ENCODE data around the gene NOTUM.
A peak's percentile ranks its signal among the peaks of the same experiment; 100 is the strongest.
"Not testable (repeated sequence)": the region's sequence is repeated elsewhere in the genome, so short reads cannot be mapped to it uniquely, and the experiment has no call there.

Gene NOTUM

DNA sequence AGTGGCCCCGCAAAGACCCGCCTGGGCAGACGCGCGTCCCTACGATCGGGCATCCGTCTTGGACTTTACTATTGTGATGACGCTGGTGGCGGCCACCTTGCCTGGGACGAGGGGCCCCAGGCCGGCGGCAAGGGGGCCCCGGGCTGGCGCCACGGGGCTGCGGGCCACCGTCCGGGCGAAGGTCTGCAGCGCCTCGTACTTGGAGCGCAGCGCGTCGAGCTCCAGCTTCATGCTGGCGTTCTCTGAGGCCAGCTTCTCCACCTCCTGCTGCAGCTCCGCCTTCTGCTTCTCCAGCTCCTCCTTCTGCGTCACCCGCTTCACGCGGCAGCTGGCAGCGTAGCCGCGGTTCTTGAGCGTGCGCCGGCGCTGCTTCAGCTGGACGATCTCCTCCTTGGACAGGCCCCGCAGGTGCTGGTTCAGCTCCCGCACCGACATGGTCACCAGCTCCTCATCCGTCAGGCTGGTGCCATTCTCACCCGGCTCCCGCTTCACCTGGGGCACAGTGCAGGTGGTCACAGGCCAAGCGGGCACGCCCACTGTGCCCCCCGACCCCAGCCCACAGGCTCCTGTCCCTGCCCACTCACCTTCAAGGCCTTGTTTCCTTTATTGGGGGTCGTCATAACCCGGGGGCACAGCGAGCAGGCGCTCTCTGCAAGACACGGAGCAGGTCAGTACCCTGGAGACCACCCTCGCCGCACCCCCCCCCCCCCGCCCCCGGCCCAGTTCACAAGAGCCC, 38.3 kb downstream of the NOTUM start:
- DNase-seq, result no peak

DNA sequence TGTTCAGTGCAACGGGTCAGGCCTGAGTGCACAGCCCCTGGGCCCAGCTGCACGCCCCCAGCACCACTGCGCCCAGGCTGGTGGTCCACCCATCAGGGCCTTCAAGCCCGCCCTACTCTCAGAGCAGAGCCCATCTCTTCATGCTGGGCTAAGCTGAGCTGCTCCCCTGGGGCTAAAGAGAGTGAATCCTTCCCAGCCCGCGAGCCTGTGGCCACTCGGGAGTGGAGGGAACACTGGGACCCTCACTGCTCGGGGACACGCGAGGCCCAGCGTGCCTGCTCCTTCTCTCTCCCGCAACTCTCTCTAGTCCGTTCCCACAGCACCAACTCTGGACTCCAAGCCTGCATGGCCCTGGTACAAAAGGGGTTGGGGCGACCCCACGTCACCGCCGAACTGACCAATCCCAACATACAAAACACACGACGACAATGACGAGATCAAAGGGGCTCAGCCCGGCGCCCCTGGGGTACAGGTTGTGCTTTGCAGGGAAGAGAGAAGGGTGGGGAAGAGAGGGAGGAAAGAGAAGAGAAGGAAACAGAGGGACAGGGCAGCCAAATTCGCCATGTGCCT, 38.9 kb downstream of the NOTUM start:
- no peak for DNase-seq

DNA sequence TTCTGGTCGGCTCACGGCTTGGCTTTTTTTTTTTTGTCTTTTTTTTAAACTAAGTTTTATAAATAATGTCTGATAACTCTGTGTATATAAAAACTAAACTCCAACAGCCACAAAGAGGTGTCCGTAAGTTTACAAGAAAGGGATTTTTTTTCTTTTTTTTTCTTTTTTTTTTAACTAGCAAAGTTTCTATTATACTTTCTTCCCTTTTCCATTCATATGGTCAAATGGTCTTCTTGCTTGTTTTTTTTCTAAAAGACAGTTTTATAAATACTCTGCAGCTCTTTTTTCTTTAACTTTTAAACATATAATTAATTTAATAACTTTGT, 39.5 kb downstream of the NOTUM start:
- no peak for DNase-seq

DNA sequence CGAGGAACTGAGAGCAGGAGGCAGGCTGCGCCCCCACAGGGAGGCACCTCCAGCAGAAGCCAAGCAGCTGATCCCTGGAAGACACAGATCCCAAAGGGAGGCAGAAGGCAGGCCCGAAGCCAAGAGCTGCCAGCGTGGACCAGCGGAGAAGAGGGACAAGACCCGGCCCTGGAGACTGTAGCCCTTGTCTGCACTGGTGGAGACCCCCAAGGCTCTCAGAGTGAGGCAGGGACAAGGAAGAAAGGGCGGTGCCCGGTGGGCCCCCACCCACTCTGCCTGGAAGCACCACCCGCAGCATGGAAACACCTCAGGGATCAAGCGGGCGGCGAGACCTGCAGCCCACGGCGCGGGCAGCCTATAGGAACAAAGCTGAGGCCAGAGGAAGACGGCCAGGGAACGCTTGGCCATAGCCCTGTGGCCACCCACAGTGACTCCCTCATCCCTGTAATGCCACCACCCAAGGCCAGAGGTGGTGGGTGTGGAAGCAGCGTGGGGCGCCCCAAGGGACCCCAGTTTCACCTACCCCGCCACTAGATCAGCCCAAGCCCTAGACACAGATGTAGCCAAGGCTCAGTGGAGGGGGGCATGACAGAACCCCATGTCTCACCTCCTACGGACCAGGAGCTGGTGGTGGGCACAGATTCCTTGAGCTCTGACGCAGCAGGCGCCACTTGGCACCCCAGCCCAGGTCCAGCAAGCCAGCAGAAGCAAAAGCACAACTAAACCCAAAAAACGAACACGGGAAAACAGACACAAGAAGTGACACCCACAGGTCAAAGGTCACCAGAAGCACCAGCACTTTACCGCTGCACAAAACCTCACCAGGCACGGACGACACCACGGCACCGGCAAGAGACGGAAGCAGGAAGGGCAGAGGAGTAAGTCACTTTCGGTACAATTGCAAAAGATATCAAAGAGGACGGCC, 40.1 kb downstream of the NOTUM start:
- no peak for DNase-seq

DNA sequence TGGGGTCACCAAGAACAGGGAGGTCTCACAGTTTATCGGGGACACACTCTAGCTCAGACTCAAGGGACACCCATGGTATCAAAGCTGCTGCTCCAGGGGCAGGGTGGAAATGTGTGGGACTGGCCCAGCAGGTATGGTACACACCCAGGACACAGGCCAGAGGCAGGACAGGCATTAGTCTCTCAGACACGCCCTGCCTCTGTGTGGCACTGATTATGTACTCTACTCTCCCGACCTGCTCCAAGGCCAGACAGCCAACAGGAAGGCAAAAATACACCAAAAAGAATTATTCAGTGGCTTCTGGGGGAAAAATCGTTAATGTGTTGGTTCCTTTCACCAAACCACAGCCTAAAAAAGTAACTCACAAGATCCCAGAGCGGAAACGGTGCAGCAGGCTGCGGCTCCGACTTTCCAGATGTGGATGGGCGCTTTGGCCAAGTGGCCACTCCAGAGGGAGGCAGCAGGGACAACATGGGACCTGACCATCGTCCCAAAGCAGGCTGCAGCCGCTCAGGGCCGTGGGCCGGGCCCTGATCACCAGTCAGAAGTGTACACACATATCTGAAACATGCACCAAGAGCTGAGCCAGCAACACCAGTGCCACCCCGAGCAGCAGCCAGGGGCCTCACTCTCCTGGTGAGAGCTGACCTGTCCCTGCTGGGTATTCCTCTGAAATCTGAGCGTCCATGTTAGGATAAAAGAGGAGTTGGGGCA, 42.0 kb downstream of the NOTUM start:
- no peak for DNase-seq

DNA sequence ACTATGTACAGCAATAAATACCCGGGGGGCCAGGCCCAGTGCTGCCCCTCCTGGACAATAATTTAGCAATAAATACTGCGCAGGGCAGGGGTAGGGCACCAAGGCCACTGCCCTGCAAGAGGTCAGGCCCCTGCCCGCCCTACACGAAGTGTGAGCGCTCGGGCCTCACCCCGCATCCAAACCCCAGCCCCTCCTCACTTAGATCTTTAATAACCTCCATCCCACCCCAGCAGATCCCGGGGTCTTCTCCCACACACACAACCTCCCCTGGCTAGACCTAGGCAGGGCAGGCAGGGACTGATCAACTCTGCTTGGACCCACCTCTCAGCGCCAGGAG, 42.7 kb downstream of the NOTUM start:
- not testable (repeated sequence) for DNase-seq

DNA sequence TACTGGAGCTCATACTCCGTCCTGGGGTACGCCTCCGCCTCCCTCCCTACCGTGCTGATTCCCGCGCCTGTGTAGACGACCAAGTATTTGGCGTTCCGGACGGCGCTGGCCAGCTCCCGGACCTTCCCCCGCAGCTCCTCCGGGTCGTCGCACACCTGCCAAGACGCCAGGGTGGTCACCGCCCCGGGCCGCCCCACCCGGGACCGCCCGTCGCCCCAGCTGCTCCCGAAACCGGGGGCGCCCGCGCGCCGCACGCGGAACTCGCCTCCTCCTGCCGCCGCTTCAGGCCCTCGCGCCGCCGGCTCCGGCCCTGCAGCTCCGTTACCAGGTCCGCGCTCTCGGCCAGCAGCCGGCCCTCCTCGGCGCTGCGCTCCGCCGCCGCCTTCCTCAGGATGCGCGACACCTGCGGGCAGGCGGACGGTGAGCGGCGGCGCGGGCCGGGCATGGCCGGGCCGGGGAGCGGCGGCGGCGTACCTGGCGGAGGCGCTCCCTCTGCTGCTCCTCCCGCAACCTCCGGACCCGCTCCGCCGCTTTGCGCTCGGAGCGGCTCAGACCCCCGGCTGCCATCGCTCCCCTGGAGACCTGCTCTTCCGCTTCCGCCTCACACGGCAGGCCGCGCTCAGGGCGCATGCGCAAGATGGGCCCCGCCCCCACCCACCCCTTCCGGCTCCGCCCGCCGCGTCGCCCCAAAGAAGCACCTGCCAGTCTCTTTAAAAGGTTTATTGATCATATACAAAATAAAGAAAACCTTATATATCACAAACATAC, 43.2 kb downstream of the NOTUM start, which contains the start of gene SIRT7:
SIRT7 (minus strand) TSS at position 612 of the 768 bp plus-strand sequence; CDS start at position 567, 45 bp downstream.
- peak; percentile 78 for DNase-seq

DNA sequence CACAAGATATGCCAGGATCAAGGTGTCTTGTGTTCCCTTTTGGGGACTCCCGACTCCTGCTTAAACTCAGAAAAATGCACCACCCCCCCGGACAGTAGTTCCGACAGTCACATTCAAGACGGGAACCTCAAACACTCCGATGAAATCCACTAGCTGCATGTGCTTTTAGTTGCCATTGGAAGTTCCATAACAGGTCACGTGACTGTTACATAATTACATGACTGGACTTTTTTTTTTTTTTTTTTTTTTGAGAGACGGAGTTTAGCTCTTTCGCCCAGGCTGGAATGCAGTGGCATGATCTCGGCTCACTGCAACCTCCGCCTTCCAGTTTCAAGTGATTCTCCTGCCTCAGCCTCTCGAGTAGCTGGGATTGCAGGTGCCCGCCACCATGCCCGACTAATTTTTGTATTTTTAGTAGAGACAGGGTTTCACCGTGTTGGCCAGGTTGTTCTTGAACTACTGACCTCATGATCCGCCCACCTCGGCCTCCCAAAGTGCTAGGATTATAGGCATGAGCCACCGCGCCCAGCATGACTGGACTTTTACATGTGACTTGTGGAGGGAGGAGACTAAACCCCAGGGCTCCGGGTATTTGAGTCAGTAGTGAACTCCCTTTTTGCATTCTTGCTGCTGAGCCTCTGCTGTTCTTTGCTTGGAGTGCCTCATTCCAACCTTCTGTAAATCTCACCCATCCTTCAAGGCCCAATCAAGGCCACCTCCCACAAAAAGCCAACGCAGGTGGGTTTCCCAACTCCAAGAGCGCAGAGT, 44.6 kb downstream of the NOTUM start:
- DNase-seq, result no peak

DNA sequence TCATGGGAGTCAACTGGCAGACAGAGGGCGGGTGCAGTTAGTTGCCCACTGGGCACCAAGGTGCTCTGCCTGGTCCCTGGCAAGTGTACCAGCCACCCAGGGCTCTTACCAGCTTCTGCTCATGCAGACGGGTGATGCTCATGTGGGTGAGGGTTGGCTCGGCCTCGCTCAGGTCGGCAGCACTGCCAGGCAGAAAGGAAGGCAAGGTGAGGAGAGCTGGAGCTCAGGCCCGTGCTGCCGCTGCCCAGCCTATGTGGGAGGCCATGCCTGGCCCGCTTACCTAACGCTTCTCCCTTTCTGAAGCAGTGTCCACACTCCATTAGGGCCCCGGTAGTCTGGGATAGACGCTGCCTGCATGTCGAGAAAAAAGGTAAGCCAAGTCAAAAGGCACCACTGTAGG, 45.7 kb downstream of the NOTUM start:
- no peak for DNase-seq

DNA sequence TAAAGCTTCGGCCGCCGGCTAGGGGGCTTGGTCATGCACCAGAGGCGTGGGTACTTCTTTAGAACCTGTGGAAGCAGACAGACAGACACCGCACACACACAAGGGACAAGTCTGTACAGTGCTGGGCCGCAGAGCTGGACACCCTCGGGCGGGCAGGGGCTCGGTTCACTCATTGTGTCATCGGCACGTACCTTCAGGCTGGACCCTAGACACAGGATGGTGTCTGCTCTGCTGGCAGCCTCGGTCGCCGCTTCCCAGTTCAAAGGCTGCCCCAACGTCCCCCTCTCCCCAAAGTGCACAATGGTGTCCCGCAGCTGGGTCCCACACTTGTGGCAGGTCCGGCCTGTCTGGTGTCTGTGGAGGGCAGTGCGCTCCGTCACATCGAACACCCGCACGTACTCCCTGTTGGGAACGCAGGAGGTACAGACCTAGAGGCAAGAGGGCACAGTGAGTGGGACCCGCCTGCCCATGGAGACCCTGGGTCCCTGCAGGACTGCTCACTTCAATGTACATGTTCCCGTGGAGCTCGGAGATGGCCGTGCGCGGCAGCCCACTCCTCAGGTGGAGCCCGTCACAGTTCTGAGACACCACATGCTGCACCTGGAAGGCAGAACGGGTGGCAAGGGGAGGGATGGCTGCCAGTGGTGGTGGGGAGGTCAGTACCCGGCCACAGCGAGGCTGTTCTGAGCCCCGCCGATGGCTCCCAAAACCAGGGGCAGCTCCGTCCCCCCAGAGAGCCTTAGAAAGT, 46.7 kb downstream of the NOTUM start:
- DNase-seq, result no peak

DNA sequence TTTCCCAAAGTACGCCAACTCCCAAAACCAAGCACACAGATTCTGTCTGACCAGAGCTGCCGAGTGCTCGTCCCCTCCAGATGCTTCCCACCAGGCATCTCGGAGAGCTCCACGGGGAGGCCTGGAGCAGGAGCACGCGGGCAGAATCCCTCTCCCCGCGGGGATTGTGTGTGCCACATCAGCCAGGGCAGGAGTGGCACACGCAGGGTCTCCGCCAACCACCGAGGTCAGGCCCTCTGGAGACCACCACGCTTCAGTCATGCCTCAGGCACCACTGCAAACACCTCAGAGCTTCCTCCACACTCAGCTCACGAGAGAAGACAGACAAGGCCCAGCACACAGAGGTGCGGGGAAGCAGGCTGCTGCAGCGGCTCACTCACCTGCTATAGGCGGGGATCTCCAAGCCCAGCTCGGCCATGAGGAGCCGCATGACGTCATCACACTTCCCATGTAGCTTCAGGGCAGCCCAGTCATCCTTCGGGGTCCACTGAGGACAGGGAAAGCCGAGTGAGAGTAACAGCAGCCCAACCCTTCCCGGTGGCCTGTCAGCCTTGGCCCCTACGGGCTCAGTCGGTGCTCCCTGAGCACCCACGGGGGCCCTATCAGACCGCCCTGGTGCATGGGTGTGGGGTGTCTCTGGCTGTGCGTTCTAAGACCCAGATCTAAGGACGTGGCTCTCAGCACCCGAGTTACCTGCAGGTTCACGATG, 47.4 kb downstream of the NOTUM start:
- no peak for DNase-seq

DNA sequence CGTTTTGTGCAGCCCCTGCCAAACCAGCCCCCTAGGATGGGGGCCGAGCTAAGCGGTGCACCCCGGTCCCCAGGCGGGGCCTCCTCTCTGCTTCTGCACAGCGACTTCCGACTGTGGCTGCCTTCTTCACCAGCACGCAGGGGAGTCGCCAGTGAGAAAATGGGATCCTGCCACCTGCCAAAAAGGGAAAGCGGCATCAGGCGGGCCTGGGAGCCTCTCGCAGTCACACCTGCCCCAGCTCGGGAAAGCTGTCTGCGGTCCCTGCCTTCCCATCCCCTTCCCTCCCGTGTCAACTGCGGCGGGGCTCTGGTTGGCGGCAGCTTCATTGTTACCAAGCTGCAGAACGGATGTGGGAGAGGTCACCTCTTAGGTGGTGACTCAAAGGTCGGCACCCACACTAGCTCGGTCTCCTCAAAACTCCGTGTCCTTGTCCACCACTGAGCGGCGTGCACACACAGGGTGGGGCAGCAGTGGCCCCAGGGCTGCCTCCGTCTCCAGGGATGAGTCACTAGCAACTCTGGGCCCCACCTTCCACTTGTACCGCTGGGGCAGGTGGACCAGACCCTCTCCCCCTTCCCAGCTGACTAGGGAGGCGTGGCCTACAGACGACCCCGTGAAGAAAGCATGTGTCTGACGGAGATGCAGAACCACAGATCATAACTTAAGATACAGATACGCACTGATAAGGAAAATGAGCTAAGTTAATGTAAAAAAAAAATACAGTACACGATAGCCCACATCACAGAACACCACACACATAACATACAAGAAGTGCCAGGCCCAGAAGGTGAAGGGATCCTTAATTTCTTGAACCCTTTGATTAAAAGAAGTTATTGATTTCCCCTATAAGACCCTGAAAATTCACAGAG, 48.3 kb downstream of the NOTUM start:
- no peak for DNase-seq

DNA sequence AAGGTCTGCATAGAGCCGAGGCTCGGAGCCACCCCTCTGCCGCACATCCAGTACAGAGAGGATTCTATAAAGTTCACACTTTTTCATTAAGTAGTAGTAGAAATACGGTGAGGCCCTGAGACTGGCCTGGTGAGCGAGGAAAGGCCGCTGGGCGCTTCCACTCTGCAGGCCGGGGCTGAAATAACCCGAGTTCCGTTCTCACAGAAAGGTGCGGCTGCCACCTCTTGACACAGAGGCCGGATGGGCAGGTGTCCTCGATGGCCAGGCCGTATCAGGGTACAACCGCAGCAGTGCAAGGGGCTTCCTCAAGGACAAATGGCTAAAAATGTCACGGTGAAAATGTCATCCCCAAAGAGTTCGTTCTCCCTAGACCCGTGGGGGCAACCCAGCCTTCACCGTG, 49.0 kb downstream of the NOTUM start:
- DNase-seq, result no peak

DNA sequence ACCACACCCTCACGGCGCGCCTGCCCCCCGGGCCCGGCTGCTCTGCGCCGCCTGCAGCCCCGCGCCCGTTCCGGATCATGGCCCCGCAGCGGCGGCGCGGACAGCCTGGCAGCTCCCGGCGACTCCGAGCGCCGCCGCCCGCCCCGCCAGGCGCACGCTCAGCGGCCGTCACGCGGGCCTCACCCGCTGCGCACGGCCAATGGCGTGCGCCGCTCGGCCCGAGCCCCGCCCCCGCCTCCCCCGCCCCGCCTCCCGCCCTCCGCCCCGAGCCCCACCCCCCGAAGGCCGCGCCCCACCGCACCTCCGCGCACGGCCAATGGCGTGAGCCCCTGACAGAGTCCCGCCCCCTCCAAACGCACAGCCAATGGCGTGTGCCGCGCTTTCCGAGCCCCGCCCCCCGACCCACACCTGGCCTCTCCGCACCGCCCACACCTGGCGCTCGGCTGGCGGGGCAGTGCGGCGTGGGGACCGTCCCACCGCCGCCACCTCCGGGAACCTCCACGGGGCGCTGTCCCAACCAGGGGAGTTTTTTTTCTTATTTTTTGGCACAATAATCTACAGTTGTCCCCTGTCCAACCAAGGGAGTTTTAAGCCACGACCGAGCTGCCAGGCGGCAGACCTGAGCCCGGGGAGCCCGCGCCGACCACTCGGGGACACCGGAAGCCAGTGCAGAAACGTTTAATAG, 49.6 kb downstream of the NOTUM start, which contains the start of gene PCYT2:
PCYT2 (minus strand) TSS at position 123 of the 685 bp plus-strand sequence; CDS start at position 79, 44 bp downstream.
- DNase-seq, result peak; percentile 86

DNA sequence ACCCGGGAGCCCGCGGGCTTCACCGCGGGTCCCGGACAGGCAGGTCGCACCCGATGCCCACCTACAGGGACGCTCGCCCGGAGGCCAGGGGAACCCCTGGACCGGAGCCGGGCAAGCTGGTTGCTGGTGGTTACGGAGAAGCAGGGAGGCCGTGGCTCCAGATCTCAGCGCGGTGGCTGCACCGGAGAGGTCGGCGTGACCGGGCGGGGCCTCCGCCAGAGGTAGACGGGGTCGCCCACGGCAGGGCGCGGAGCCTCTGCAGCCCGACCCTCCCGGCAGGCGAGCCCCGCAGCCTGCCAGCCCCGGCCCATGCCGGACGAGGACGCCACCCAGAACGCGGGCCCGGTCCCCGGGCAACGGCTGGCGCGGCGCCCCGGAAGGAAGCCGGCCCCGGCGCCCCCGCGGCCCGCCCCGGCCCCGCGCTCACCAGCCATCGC, 50.1 kb downstream of the NOTUM start:
- DNase-seq, result no peak

DNA sequence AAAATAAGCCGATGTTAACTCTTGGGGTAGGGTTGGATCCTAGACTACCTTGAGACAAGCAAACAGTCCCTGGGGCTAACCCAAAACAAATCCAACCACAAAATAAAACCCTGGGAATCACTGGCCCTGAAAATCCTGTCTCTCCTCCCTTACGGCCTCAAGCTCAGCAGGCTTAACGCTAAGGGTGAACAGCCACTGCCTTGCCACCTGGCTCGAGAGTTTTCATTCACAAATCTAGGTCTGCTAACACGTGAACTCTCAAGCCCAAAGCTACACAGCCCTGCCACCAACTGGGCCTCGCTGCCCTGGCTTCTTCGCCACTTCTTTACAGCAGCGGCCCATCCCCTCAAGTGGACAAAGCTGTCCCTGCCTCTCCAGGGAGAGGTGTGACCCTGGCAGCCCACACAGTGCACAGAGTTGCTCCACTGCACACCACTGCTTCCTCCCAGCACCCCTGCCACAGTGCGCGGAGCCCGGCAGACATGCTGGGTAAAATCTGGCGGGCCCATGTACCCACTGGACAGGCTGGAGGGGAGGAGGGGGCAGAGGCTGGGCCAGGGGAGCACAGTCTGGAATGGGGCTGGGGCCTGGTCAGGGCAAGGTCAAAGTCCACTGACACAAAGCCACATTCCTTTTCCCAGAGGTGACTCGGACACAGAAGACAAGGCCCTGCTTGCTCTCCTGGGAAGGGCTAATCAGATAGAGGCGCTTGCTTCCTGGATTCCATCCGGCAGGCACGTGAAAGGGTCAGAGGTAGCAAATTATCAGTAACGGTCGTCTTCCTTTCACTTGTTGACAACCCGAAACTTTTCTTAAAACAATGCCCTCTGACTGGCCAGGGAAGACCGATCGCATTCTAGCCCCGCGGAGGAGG, 50.8 kb downstream of the NOTUM start:
- DNase-seq, result no peak

DNA sequence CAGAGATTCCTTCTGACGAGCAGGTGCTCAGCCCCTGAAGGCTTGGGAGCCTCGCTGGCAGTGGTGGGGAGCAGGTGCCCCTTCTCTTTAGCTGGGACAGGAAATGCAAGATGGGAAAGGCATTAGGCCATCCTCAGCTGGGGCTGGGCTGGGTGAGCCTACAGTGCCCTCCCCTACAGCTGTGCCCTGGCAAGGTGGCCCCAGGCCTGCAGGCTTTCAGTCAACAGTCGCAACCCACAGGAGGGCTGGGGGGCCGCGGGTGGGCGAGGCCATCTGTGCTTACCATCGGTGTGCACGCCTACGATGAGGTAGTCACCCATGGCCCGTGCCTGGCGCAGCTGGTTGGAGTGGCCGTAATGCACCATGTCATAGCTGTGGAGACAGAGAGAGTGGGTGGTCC, 51.8 kb downstream of the NOTUM start:
- DNase-seq, result no peak
